MM.1S (cell line): ENCODE data around the gene SLC29A1.

Experiments used
- EZH2 ChIP-seq: fragments of 300-600 bp; sonication (generic); optimal IDR thresholded peaks from 2 replicates; pipeline ENCODE3; 2017; ENCODE audit warnings: low read depth, mild to moderate bottlenecking, antibody characterized with exemption, low read length, mixed read lengths
- TF ChIP-seq, protein P1 (sequence below): fragments of 300-600 bp; sonication (generic); IDR thresholded peaks from 2 replicates; pipeline ENCODE4 v1.5.1; 2016; ENCODE audit warnings: antibody characterized with exemption, low read length, mixed read lengths

DNA sequence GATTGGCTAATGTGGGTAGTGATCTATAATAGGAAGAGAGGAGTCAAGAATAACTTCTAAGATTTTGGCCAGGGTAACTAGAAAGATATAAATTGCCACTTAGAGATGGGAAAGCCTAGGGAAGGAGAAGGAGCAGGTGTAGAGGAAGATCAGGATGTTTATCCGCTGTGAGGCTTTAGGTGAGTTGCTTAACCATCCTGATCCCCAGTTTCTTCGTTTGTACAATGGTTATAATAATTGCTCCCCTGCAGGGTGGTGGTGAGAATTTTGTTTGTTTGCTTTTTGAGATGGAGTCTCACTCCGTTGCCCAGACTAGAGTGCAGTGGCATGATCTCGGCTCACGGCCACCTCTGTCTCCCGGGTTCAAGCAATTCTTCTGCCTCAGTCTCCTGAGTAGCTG, 9.1 kb upstream of the SLC29A1 start:
- TF ChIP-seq, protein P1, sequence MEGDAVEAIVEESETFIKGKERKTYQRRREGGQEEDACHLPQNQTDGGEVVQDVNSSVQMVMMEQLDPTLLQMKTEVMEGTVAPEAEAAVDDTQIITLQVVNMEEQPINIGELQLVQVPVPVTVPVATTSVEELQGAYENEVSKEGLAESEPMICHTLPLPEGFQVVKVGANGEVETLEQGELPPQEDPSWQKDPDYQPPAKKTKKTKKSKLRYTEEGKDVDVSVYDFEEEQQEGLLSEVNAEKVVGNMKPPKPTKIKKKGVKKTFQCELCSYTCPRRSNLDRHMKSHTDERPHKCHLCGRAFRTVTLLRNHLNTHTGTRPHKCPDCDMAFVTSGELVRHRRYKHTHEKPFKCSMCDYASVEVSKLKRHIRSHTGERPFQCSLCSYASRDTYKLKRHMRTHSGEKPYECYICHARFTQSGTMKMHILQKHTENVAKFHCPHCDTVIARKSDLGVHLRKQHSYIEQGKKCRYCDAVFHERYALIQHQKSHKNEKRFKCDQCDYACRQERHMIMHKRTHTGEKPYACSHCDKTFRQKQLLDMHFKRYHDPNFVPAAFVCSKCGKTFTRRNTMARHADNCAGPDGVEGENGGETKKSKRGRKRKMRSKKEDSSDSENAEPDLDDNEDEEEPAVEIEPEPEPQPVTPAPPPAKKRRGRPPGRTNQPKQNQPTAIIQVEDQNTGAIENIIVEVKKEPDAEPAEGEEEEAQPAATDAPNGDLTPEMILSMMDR: no peak
- TF ChIP-seq EZH2: no peak
